MM.1S (cell line): Measurements from ENCODE around the gene CNNM4.

ENCODE experiments used
- DNase-seq: peaks from one replicate; pipeline ENCODE4 v3.0.0-alpha.2; 2015
- H2AFZ ChIP-seq: fragments of 300-600 bp; sonication (generic); 2 replicates; pipeline ENCODE4 v1.6.0; 2016; ENCODE audit warnings: antibody characterized with exemption, low read length
- H3F3A ChIP-seq: fragments of 300-600 bp; sonication (generic); 2 replicates; pipeline ENCODE4 v1.6.1; 2016; ENCODE audit warnings: mild to moderate bottlenecking, antibody characterized with exemption, low read length, moderate library complexity, mixed read lengths; ENCODE audit not compliant: insufficient read depth
- H3K27ac ChIP-seq: fragments of 300-600 bp; sonication (generic); 2 replicates; pipeline ENCODE4 v1.5.1; 2016; ENCODE audit warnings: mild to moderate bottlenecking, low read length
- H3K27me3 ChIP-seq: fragments of 300-600 bp; sonication (generic); replicated peaks from 2 replicates; pipeline ENCODE4 v1.6.0; 2016; ENCODE audit warnings: low read length; ENCODE audit not compliant: insufficient read depth
- H3K36me3 ChIP-seq: fragments of 300-600 bp; sonication (generic); replicated peaks from 2 replicates; pipeline ENCODE4 v1.6.1; 2016; ENCODE audit warnings: mild to moderate bottlenecking, low read length, mixed read lengths; ENCODE audit not compliant: insufficient read depth
- H3K4me1 ChIP-seq: fragments of 300-600 bp; sonication (generic); 2 replicates; pipeline ENCODE4 v1.6.1; 2016; ENCODE audit warnings: low read length, mixed read lengths
- H3K4me2 ChIP-seq: fragments of 300-600 bp; sonication (generic); 2 replicates; pipeline ENCODE4 v1.6.0; 2016; ENCODE audit warnings: low read depth, low read length
- H3K4me3 ChIP-seq: fragments of 300-600 bp; sonication (generic); 2 replicates; pipeline ENCODE4 v1.5.1; 2016; ENCODE audit warnings: low read length, mixed read lengths
- H3K79me2 ChIP-seq: fragments of 300-600 bp; sonication (generic); 2 replicates; pipeline ENCODE4 v1.6.1; 2016; ENCODE audit warnings: mixed run types, low read length, mixed read lengths
- H3K9ac ChIP-seq: fragments of 300-600 bp; sonication (generic); 2 replicates; pipeline ENCODE4 v1.6.1; 2016; ENCODE audit warnings: low read length, mixed read lengths
- H3K9me2 ChIP-seq: fragments of 300-600 bp; sonication (generic); replicated peaks from 2 replicates; pipeline ENCODE4 v1.6.1; 2016; ENCODE audit warnings: mild to moderate bottlenecking, low read length, mixed read lengths; ENCODE audit not compliant: insufficient read depth
- H3K9me3 ChIP-seq: fragments of 300-600 bp; sonication (generic); replicated peaks from 2 replicates; pipeline ENCODE4 v1.6.1; 2016; ENCODE audit warnings: mild to moderate bottlenecking, low read length, mixed read lengths; ENCODE audit not compliant: insufficient read depth
- H4K20me1 ChIP-seq: fragments of 300-600 bp; sonication (generic); 2 replicates; pipeline ENCODE4 v1.6.1; 2016; ENCODE audit warnings: mild to moderate bottlenecking, low read length, moderate library complexity, mixed read lengths; ENCODE audit not compliant: insufficient read depth
- CTCF ChIP-seq: fragments of 300-600 bp; sonication (generic); IDR thresholded peaks from 2 replicates; pipeline ENCODE4 v1.5.1; 2016; ENCODE audit warnings: antibody characterized with exemption, low read length, mixed read lengths
- EZH2 ChIP-seq: fragments of 300-600 bp; sonication (generic); optimal IDR thresholded peaks from 2 replicates; pipeline ENCODE3; 2017; ENCODE audit warnings: low read depth, mild to moderate bottlenecking, antibody characterized with exemption, low read length, mixed read lengths
- EZH2phosphoT487 ChIP-seq: fragments of 300-600 bp; sonication (generic); IDR thresholded peaks from 2 replicates; pipeline ENCODE4 v1.6.1; 2018; ENCODE audit warnings: antibody characterized with exemption, low read length

CNNM4 gene

DNA sequence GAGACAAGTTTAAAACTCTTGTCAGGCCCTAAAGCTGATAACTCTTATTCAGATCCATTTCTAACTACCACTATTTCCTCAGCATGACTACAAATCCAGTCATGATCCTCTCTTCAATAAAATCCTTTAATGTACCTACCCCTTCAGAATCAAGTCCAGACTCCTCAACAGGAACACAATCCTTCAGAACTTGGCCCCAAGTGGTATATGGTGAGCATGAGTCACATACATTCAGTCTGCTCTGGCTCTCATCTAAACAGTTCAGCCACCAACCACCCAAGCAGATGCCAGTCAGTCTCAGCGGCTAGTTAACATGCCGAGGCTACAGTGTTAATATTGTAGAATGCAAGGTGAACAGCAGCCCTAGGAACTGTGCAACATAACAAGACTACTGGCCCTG, 30.5 kb upstream of the CNNM4 start:
- no peak for TF ChIP-seq EZH2
- TF ChIP-seq CTCF = no peak
- no peak for TF ChIP-seq EZH2phosphoT487
- Histone ChIP-seq H3K4me3 (no peak overlapping the region), H3F3A (no peaks in the 10 kb centered on the region), H4K20me1 (no peaks in the 10 kb centered on the region), H3K27me3 (no peaks in the 10 kb centered on the region), H3K27ac (no peak overlapping the region), H3K4me1 (no peaks in the 10 kb centered on the region), H3K9me3 (no peaks in the 10 kb centered on the region), H3K79me2 (no peaks in the 10 kb centered on the region), H3K36me3 (no peaks in the 10 kb centered on the region; the same call in 1 of the 2 replicates), H3K9ac (no peak overlapping the region), H3K9me2 (no peaks in the 10 kb centered on the region), H3K4me2 (no peak overlapping the region), H2AFZ (no peak overlapping the region)
- DNase-seq = no peak

- no peak overlapping the region for H2AFZ ChIP-seq
- H3K27me3 ChIP-seq = no peaks in the 10 kb centered on the region
- H3K4me3 ChIP-seq = no peak overlapping the region
- DNase-seq = no peak
- no peaks in the 10 kb centered on the region for H3K9me3 ChIP-seq
- TF ChIP-seq EZH2 (no peak), CTCF (no peak), EZH2phosphoT487 (no peak)
- no peaks in the 10 kb centered on the region for H3K36me3 ChIP-seq
- no peaks in the 10 kb centered on the region for H4K20me1 ChIP-seq
- H3F3A ChIP-seq = no peaks in the 10 kb centered on the region
- peaks cover 15% of the 10 kb centered on the region for H3K79me2 ChIP-seq
- no peak overlapping the region for H3K9ac ChIP-seq
- H3K9me2 ChIP-seq = no peaks in the 10 kb centered on the region
- H3K27ac ChIP-seq = no peak overlapping the region
- H3K4me2 ChIP-seq = no peak overlapping the region
- H3K4me1 ChIP-seq = no peaks in the 10 kb centered on the region; the same call in 1 of the 2 replicates
Observed at GRCh38 chr2:96733931-96734330, 26.8 kb upstream of the CNNM4 start.

DNA sequence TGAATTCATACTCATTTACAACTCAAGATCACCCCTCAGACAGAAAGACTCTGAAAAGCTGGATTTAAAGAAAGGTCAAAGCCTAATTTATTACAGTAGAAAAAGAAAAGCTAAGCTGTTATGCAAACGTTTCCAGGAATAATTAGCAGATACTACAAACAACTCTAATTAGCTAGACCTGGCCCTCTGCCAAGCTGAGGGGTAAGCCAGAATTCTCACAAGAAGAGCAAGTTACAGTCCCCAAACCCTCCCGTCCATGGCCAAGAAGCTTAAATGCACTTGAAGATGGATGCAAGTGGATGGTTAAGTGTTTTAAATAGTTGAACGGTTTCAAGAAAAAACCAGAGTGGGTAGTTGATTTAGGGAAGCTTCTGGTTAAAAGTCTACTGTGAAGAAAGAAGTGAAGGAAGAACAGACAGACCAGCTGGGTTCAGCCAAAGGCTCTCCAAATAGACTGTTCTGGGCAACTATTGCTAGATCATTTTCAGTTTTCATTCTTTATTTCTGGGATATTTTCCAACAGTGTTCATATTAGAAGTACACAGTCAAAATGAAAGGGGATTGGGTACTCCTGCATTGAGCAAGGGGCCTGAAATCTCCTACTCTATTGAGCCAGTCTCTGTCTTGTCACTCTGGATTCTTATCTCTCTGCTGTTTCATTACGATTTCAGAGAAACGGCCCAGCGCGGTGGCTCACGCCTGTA, 25.7 kb upstream of the CNNM4 start:
- no peak for DNase-seq
- Histone ChIP-seq H3K4me1 (no peaks in the 10 kb centered on the region; the same call in 1 of the 2 replicates), H3K27me3 (no peaks in the 10 kb centered on the region), H3K9me2 (no peaks in the 10 kb centered on the region), H3K9me3 (no peaks in the 10 kb centered on the region), H3K9ac (no peak overlapping the region), H3K27ac (no peak overlapping the region), H3K4me2 (no peak overlapping the region), H2AFZ (no peak overlapping the region), H4K20me1 (no peaks in the 10 kb centered on the region), H3K4me3 (no peak overlapping the region), H3K79me2 (peaks cover 22% of the 10 kb centered on the region), H3K36me3 (no peaks in the 10 kb centered on the region), H3F3A (no peaks in the 10 kb centered on the region)
- TF ChIP-seq CTCF (no peak), EZH2phosphoT487 (no peak), EZH2 (no peak)
